ENCODE data around the gene CLK3. TPM values are rescaled to one million over a fixed set of nuclear protein-coding genes. Genes with fewer than 3 reads are reported as not detected.
A peak's percentile ranks its signal among the peaks of the same experiment; 100 is the strongest.

CLK3 gene
- total RNA-seq, 1 donor from 2014 or later, result 102 TPM

GRCh38 chr15:74620636-74621545 lies 5.3 kb downstream of the CLK3 start:
- H3K4me3 ChIP-seq (ENCODE audit: low read depth, low read length), result no peak overlapping the region
- peak; percentile 26 for DNase-seq (ENCODE audit: low read depth)
- peak; percentile 100 for TF ChIP-seq CTCF (conservative IDR thresholded peaks at IDR 0.05; ENCODE audit: low read depth, low read length)

- H3K4me3 ChIP-seq (ENCODE audit: low read depth, low read length), result no peak overlapping the region
- no peak for TF ChIP-seq CTCF (conservative IDR thresholded peaks at IDR 0.05; ENCODE audit: low read depth, low read length)
- no peak for DNase-seq (ENCODE audit: low read depth)
Measured at GRCh38 chr15:74621546-74621920, 5.9 kb downstream of the CLK3 start.

- no peak overlapping the region for H3K4me3 ChIP-seq (ENCODE audit: low read depth, low read length)
- no peak for TF ChIP-seq CTCF (conservative IDR thresholded peaks at IDR 0.05; ENCODE audit: low read depth, low read length)
- DNase-seq (ENCODE audit: low read depth), result no peak
Measured at GRCh38 chr15:74621936-74622335, 6.3 kb downstream of the CLK3 start.

GRCh38 chr15:74622758-74623157 lies 7.1 kb downstream of the CLK3 start:
- TF ChIP-seq CTCF (conservative IDR thresholded peaks at IDR 0.05; ENCODE audit: low read depth, low read length), result no peak
- no peak overlapping the region for H3K4me3 ChIP-seq (ENCODE audit: low read depth, low read length)
- DNase-seq (ENCODE audit: low read depth), result no peak

GRCh38 chr15:74624020-74624602 lies 8.5 kb downstream of the CLK3 start:
- no peak for DNase-seq (ENCODE audit: low read depth)
- TF ChIP-seq CTCF (conservative IDR thresholded peaks at IDR 0.05; ENCODE audit: low read depth, low read length), result no peak
- no peak overlapping the region for H3K4me3 ChIP-seq (ENCODE audit: low read depth, low read length)

- DNase-seq (ENCODE audit: low read depth), result no peak
- no peak for TF ChIP-seq CTCF (conservative IDR thresholded peaks at IDR 0.05; ENCODE audit: low read depth, low read length)
- H3K4me3 ChIP-seq (ENCODE audit: low read depth, low read length), result no peak overlapping the region
Measured at GRCh38 chr15:74625693-74626092, 10.1 kb downstream of the CLK3 start.
